GM15510 (cell line): ENCODE results near the gene POLR3GL.

Experiments used
- POLR2A ChIP-seq: IDR thresholded peaks from 3 replicates; pipeline ENCODE4 v1.6.1; 2011; ENCODE audit warnings: borderline replicate concordance; ENCODE audit not compliant: insufficient read length; ENCODE audit errors: extremely low read depth

Gene POLR3GL

DNA sequence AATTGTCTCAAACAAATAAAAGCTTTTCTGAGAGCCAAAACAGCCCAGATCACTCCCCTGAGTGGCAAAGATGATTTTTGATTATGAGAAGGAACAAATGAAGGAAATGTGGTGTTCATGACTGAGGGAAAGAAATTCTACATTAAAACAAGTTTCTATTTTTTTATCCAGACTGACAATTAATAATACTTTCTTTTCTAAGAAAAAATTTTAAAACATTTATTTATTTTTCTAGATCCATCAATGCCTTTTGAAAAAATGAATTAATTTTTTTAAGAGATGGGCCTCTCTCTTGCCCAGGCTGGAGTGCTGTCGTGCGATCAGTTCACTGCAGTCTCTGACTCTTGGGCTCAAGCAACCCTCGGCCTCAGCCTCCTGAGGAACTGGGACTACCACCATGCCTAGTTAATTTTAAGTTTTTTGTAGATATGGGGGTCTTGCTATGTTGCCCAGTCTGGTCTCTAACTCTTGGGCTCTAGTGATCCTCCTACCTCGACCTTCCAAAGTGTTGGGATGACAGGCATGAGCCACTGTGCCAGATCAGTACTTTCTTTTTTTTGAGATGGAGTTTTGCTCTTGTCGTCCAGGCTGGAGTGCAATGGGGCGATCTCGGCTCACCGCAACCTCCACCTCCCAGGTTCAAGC lies 43.1 kb downstream of the POLR3GL start:
- TF ChIP-seq POLR2A = no peak

DNA sequence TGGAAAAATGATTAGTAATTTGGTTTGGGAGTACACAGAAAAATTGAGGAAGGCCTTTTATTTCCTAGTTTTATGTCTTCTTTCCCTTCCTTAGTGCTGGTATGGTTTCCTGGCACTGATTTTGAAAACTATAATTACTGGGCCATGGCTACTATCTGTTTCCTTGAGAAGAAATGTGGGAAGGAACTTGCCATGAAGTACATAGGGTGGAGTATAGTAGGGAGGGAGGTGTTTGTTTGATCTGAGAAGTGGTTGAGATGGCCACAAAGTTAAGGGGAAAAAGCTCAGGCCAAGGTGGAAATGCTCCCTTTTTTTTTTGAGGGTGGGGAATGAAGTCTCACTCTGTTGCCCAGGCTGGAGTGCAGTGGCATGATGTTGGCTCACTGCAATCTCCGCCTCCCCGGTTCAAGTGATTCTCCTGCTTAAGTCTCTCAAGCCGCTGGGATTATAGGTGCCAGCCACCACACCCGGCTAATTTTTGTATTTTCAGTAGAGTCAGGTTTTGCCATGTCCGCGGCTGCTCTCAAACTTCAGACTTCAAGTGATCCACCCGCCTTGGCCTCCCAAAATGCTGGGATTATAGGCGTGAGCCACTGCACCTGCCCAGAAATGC lies 45.7 kb downstream of the POLR3GL start:
- TF ChIP-seq POLR2A = no peak

DNA sequence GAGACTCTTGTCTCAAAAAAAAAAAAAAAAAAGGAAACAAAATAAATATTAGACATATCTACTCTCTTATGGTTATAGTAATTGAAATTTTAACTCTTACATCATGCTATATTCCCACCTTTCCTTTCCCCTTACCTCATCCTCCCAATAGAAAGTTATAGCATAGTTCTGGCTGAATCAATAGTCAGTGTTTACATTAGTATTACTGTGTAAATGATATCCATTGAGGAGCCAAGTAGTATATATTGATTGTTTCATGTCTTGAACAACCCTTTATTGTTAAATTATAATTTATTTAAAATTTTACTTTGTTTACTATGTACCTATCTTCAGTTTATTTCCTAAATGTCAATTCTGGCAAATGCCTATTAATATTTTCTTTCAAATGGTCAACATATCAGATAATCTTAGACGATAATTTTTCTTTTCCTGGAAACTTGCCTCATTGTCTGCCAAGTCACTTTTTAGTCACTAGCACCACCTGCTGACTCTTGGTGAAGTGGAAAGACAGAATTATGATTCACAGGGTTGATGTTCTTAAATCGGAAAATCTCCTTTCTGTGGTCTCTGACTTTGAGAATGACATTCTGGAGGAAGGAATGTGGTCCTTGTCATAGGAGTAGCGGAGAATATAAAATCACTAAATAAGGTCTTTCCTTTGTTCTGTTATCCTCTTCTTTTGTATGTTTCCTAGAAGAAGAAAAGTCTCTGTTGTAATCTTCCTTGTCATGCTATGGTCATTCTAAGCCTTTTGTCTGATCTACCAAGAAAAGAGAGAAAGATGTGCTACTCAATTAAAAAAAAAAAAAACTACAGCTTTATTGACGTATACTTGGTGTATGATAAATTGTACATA lies 48.4 kb downstream of the POLR3GL start:
- TF ChIP-seq POLR2A = no peak

DNA sequence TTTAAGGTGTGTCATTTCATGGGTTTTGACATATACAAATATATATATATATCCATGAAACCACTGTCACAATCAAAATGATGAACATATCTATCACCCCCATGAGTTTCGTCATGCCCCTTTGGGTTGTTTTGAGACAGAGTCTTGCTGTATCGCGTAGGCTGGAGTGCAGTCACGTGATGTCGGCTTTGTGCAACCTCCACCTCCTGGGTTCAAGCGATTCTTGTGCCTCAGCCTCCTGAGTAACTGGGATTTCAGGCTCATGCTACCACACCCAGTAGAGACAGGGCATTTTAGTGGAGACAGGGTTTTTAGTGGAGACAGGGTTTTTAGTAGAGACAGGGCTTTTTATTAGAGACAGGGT lies 49.1 kb downstream of the POLR3GL start:
- TF ChIP-seq POLR2A = no peak

DNA sequence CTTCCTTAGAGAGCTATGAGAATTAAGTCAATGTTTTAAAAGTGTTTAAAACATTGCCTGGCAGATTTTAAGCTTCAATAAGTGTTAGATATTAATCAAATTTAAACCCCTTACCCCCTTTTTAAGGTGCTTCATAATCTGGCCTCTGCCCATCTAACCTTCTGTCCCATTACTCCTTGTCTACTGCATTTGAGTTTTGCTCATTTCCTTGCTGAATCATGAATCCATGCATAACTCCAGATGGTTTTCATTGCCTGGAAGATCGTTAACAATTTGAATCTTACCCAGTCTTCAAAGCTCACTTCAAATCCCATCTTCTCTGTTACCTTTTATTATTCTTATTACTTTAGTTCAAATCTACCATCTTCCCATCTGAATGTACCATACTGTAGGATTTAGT lies 52.4 kb downstream of the POLR3GL start:
- TF ChIP-seq POLR2A = no peak

DNA sequence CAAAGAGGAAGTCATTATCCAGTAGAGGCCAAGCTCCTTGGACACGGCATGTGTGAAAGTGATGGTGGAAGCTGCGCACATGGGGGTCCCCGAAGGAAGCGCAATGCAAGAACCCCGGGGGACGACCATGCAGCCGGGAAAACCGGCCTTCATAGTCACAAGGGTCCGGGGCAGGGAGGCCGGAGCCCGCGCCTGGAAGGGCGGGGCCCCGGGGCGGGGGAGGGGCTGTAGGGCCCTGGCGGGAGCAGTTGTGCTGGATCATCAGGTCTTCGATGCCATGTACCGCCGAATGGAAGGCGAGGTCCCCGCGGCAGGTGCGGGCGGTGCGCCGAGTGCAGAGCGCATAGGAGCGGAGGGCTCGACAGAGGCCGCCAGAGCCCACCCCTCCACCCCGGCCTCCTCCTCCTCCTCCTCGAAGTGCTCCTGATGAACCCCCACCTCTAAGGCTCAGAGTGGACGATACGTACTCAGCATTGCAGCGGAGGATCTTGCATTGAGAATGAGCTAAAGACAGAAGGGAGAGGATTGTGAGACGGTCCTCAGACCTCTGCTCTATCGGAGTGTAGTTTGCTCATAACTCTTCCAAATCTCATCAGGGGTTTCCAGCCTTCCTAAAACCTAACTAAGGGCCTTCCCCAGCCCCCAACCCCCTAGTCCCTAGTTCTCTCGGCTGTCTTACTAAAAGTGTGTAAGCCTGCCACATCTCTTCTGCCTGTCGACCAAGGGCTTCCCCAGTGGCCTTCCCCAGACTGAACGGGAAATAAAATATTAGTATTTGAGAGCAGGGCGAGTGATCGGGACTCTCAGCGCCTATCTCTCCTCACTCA lies 55.0 kb downstream of the POLR3GL start:
- no peak for TF ChIP-seq POLR2A

DNA sequence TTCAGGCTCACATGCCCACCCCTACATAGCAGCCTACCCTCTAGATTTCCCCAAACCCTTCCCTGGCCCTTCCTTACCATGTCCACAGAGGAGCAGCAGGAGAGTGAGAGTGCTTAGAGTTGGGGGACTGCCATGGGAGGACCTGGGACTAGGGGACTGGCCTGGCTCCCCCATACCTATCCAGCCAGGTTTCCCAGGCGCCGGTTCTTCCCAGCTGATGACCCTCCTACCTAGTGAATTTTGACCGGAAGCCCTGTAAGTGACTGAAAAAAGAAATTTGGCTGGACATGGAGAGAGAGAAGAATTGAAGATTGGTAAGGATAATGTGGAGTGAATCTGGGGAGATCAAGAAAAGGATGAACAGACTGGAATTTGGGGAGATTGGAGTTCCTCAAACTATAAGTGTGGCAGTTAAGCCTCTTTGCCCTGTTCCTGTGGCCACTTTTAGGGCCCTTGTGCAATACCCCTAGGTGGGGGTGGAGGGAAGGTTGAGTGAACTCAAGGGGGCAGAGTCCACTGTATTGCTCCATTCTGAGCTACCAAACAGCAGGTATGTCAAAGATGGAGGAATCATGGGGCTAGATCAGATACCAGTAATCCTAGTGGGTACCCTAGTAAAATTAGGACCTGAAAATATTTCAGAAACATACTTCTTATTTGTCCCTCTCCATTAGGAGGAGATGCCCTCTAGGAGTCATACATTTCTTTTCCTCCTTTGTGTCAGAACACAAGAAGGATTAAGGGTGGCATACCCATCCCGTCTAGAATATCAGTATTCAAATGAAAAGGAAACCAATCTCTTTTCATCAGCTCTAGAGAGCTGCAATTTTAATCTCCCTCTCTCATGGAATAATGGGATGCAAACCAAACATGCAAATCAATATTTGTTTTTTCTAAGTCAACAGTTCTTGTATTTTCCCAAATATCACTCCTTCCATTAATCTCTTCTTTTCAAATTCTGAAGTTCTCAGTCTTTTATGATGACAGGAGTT lies 55.9 kb downstream of the POLR3GL start:
- no peak for TF ChIP-seq POLR2A

DNA sequence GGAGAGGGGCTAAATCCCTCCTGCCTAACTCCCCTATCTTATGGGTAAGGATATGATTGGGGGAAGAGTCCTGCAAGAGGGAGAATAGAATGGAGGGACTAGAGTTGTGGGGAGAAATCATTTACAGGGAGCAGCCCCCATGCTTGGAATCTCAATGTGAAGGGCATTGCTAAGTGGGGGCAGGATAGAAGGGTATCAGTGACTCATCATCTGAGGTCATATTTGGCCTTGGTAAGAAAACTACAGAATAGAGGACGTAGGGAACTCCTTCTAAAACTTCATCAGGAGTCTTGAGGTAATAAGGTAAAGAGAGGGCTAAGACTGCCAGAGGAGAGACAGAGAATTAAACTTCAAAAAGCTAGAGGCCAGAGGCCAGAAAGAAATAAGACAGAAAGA lies 56.6 kb downstream of the POLR3GL start:
- TF ChIP-seq POLR2A = no peak

DNA sequence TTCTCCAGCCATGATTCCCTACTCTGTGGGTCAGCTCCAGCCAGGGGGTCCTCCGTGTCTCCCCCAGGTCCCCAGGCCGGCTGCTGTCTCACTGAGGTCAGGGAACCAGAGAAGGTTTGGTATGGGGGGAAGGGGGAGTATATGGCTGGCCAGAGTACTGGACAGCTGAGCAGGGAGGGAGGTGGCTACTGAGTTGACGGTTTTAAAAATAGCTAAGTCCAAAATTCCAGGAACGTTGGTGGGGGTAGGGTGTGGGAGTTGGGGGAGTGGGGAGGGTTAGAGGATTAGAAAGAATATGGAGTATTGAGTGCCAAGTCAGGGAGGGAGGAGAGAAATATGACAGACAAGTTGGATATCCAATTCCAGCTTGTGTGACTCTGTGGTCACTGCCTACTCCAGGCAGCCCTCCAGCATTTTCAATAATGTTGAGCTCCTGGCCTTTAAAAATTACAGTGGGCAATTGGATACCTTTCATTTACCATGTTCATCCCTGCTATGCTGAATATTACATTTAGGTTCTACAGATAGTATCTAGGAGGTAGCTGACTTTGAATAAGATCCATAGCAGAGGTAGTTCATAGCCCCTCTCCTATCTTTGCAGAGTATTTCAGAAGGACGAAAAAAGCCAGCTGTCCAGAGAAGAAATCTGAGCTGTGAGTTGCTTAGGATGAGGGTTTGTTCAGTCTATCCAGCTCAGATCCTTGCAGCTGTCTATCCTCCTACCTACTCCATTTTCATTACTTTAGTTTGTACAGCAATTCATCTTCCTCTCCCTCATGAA lies 57.3 kb downstream of the POLR3GL start, which contains the start of gene HJV:
TSS of gene HJV (minus strand) at position 114 of the 781 bp plus-strand sequence. CDS start 1,504 bp downstream, outside the sequence.
- TF ChIP-seq POLR2A = no peak

DNA sequence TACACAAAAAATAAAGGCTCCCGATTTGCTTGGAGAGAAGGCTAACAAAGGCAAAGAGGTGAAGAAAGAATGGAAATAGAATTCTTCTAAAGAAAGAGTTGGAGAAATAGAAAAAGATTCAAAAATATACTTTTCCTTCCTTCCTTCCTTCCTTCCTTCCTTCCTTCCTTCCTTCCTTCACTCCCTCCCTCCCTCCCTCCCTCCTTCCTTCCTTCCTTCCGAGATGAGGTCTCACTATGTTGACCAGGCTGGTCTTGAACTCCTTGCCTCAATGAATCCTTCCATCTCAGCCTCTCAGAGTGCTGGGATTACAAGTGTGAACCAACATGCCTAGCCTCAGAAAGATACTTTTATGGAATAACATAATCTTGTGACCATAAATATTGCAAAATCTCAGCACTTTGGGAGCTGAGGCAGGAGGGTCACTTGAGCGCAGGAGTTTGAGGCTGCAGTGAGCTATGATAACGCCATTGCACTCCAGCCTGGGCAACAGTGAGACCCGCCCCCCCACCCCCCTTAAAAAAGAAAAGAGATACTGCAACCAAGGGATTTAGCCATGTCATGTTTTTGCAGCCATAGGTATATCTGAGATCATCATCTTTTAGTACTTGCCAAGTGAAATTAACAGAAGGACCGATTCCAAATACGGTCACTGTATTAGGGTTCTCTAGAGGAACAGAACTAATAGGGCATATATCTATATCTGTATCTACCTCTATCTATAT lies 58.1 kb downstream of the POLR3GL start:
- no peak for TF ChIP-seq POLR2A
